Neural progenitor cell (in vitro differentiated cells): Measurements from ENCODE around the gene SMG6. TPM values are rescaled to one million over a fixed set of nuclear protein-coding genes. Genes with fewer than 3 reads are reported as not detected.

Experiments used
- DNase-seq: peaks from one replicate; pipeline ENCODE4 v3.0.0-alpha.2; 2016; ENCODE audit warnings: low spot score
- H2AFZ ChIP-seq: fragments of 200-600 bp; sonication (generic); replicated peaks from 2 replicates; pipeline ENCODE4 v1.6.1; 2016; ENCODE audit warnings: antibody characterized with exemption
- H3F3A ChIP-seq: fragments of 200-600 bp; sonication (generic); 2 replicates; pipeline ENCODE4 v1.6.1; 2016; ENCODE audit warnings: antibody characterized with exemption, low read depth
- H3K27ac ChIP-seq: fragments of 200-600 bp; sonication (generic); 2 replicates; pipeline ENCODE4 v1.5.1; 2016; ENCODE audit warnings: mild to moderate bottlenecking
- H3K27me3 ChIP-seq: fragments of 200-600 bp; sonication (generic); 2 replicates; pipeline ENCODE4 v1.6.1; 2016; ENCODE audit warnings: mild to moderate bottlenecking, moderate library complexity
- H3K36me3 ChIP-seq: fragments of 200-600 bp; sonication (generic); 2 replicates; pipeline ENCODE4 v1.5.1; 2016
- H3K4me1 ChIP-seq: fragments of 200-600 bp; sonication (generic); 2 replicates; pipeline ENCODE4 v1.6.1; 2016; ENCODE audit warnings: mixed run types
- H3K4me2 ChIP-seq: fragments of 200-600 bp; sonication (generic); 2 replicates; pipeline ENCODE4 v1.6.1; 2016
- H3K4me3 ChIP-seq: fragments of 200-600 bp; sonication (generic); 2 replicates; pipeline ENCODE4 v1.5.1; 2016
- H3K79me2 ChIP-seq: fragments of 200-600 bp; sonication (generic); 2 replicates; pipeline ENCODE4 v1.6.1; 2016; ENCODE audit warnings: low read depth
- H3K9ac ChIP-seq: fragments of 200-600 bp; sonication (generic); 2 replicates; pipeline ENCODE4 v1.6.1; 2016
- H3K9me3 ChIP-seq: fragments of 200-600 bp; sonication (generic); 2 replicates; pipeline ENCODE4 v1.5.1; 2016; ENCODE audit warnings: low read depth
- H4K20me1 ChIP-seq: fragments of 200-600 bp; sonication (generic); 2 replicates; pipeline ENCODE4 v1.6.1; 2016; ENCODE audit warnings: low read depth
- H3K27ac Mint-ChIP-seq: 3 replicates; pipeline ENCODE4 v1.8.0; 2021; ENCODE audit warnings: mixed read lengths
- H3K27me3 Mint-ChIP-seq: 2 replicates; pipeline ENCODE4 v1.8.0; 2022; ENCODE audit warnings: low read depth, mild to moderate bottlenecking, inconsistent platforms, moderate library complexity, mixed read lengths; ENCODE audit not compliant: insufficient read depth
- H3K36me3 Mint-ChIP-seq: 3 replicates; pipeline ENCODE4 v1.8.0; 2021; ENCODE audit warnings: mixed read lengths
- H3K4me1 Mint-ChIP-seq: 3 replicates; pipeline ENCODE4 v1.8.0; 2021; ENCODE audit warnings: mixed read lengths
- H3K4me3 Mint-ChIP-seq: 3 replicates; pipeline ENCODE4 v1.8.0; 2021; ENCODE audit warnings: mild to moderate bottlenecking, moderate library complexity, mixed read lengths
- H3K9me3 Mint-ChIP-seq: 3 replicates; pipeline ENCODE4 v1.8.0; 2020; ENCODE audit warnings: mixed read lengths
- CTCF ChIP-seq: fragments of 200-600 bp; sonication (generic); IDR thresholded peaks from 2 replicates; pipeline ENCODE4 v1.5.1; 2017; ENCODE audit warnings: antibody characterized with exemption, mild to moderate bottlenecking
- EZH2 ChIP-seq: fragments of 200-600 bp; sonication (generic); IDR thresholded peaks from 2 replicates; pipeline ENCODE4 v1.6.1; 2017; ENCODE audit warnings: antibody characterized with exemption, mild to moderate bottlenecking, moderate library complexity
- EZH2phosphoT487 ChIP-seq: fragments of 200-600 bp; sonication (generic); IDR thresholded peaks from 2 replicates; pipeline ENCODE4 v1.6.1; 2017; ENCODE audit warnings: antibody characterized with exemption
- total RNA-seq: library from RNA; depleted of rRNA; stranded (reverse); fragments of >200 nt; gene quantifications from 2 replicates; pipeline ENCODE4 v1.2.3, GENCODE V29; 2015; ENCODE audit warnings: low replicate concordance

Gene SMG6
- total RNA-seq, 1 donor from 2014 or later = 19.0 TPM

DNA sequence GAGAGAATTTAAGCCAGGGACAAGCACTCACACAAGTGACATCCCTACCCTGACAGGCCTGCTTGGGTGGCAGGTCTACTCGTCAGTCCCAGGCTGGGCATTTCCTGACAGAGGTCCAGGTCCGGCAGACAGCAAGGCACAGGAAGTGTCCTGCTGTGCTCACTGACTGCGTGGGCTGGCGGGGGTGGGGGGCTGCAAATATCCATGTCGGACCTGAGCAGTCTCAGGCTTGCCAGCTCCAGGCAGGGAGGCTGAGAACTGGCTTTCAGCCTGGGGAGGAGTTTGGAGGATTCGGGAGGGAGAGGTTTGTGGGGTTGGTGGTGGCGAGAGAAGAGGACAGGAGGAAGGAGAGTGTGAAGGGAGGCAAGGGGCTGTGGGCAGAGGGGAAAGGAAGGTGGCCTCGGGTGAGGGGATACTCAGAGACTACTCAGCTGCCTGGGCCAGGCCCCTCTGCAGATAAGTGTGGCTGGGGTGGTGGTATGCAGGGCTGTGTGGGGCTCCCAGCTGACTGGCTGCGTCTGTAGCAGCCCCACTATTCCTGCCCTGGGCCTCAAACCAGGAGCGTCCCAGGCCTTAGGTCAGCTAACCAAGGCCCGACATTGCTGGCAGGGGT, 240.9 kb downstream of the SMG6 start:
- H4K20me1 ChIP-seq = peaks cover 61% of the 10 kb centered on the region
- H3K9me3 Mint-ChIP-seq = no peaks in the 10 kb centered on the region
- H3K9me3 ChIP-seq = no peaks in the 10 kb centered on the region
- no peak overlapping the region for H3K4me3 ChIP-seq
- H3K27me3 ChIP-seq = peaks cover 50% of the 10 kb centered on the region
- no peak overlapping the region for H3K9ac ChIP-seq
- TF ChIP-seq EZH2phosphoT487 (no peak), CTCF (no peak), EZH2 (no peak)
- H3K4me3 Mint-ChIP-seq = peak overlapping the region; percentile 58
- peak overlapping the region; percentile 54 for H3K27ac Mint-ChIP-seq
- no peaks in the 10 kb centered on the region for H3K79me2 ChIP-seq
- H2AFZ ChIP-seq = no peak overlapping the region
- H3K36me3 ChIP-seq = no peaks in the 10 kb centered on the region
- no peak for DNase-seq
- peaks cover 30% of the 10 kb centered on the region for H3K36me3 Mint-ChIP-seq
- no peaks in the 10 kb centered on the region for H3K4me1 ChIP-seq
- H3K27me3 Mint-ChIP-seq = peaks cover 16% of the 10 kb centered on the region
- peaks cover 38% of the 10 kb centered on the region for H3K4me1 Mint-ChIP-seq
- H3K27ac ChIP-seq = no peak overlapping the region
- peaks cover 1% of the 10 kb centered on the region for H3F3A ChIP-seq
- no peak overlapping the region for H3K4me2 ChIP-seq

- Mint-ChIP-seq H3K27ac (no peak overlapping the region), H3K4me1 (peaks cover 31% of the 10 kb centered on the region), H3K9me3 (no peaks in the 10 kb centered on the region), H3K27me3 (peaks cover 18% of the 10 kb centered on the region), H3K4me3 (no peak overlapping the region), H3K36me3 (peaks cover 30% of the 10 kb centered on the region)
- H4K20me1 ChIP-seq = peaks cover 68% of the 10 kb centered on the region
- no peak overlapping the region for H3K27ac ChIP-seq
- H3K4me2 ChIP-seq = no peak overlapping the region
- H3K79me2 ChIP-seq = no peaks in the 10 kb centered on the region
- no peak for TF ChIP-seq CTCF
- no peak for TF ChIP-seq EZH2phosphoT487
- TF ChIP-seq EZH2 = no peak
- H3K4me3 ChIP-seq = no peak overlapping the region
- H3K36me3 ChIP-seq = no peaks in the 10 kb centered on the region
- H2AFZ ChIP-seq = no peak overlapping the region
- H3K9me3 ChIP-seq = no peaks in the 10 kb centered on the region
- H3K9ac ChIP-seq = no peak overlapping the region
- peaks cover 2% of the 10 kb centered on the region for H3K4me1 ChIP-seq
- H3K27me3 ChIP-seq = peaks cover 61% of the 10 kb centered on the region
- H3F3A ChIP-seq = peaks cover 11% of the 10 kb centered on the region
- no peak for DNase-seq
Observed at GRCh38 chr17:2061441-2061958, 242.1 kb downstream of the SMG6 start.

DNA sequence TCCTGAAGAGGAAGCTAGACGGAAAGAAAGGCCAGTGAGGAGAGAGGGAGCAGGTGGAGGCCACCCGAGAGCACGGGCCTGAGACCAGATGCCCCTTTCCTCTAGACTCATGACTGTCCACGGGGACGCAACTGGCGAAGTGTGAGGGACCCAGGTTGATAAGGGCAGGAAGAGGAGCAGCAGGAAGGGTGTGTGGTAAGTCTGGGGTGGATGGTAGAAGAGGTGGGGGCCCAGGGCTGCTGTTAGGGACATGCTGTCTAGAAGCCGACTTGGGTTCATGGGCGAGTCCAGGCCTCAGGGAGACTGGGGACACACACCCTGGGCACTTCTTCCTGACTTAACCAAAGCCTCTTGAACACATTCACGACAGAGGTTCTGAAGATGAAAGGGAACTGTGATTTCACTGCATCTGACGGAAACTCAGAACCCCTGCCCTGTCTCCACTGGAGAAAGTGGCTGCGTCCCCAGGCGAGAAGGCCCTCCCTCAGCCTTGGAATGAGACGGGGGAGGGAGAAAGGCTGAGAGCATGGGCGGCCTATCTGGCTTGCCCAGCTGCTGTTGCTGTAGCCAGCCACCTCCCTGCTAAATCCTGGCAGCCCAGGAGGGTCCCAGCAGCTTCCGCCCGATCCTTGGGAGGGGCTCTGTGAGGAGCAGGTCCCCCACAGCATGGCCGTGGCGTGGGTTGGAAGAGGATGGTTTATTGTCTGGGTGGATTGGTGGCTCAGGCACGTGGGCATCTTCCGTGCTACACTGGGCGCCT, 242.7 kb downstream of the SMG6 start:
- Histone ChIP-seq H2AFZ (no peak overlapping the region), H3K9ac (no peak overlapping the region), H3K36me3 (no peaks in the 10 kb centered on the region), H3K4me3 (no peak overlapping the region), H3K4me1 (peaks cover 7% of the 10 kb centered on the region), H3K4me2 (no peak overlapping the region), H3K27me3 (peaks cover 68% of the 10 kb centered on the region), H3K9me3 (no peaks in the 10 kb centered on the region), H3K27ac (no peak overlapping the region), H3F3A (peaks cover 16% of the 10 kb centered on the region), H3K79me2 (no peaks in the 10 kb centered on the region), H4K20me1 (peaks cover 73% of the 10 kb centered on the region)
- Mint-ChIP-seq H3K4me3 (no peak overlapping the region), H3K27ac (no peak overlapping the region), H3K36me3 (peaks cover 27% of the 10 kb centered on the region), H3K27me3 (peaks cover 19% of the 10 kb centered on the region), H3K9me3 (no peaks in the 10 kb centered on the region), H3K4me1 (peaks cover 28% of the 10 kb centered on the region)
- no peak for DNase-seq
- no peak for TF ChIP-seq EZH2
- TF ChIP-seq EZH2phosphoT487 = no peak
- TF ChIP-seq CTCF = no peak
